ENCODE measurements around the gene SOX18. TPM values are rescaled to one million over a fixed set of nuclear protein-coding genes. Genes with fewer than 3 reads are reported as not detected.

The SOX18 gene
- total RNA-seq, 1 experiment from 2014 or later: 0.30 TPM

DNA sequence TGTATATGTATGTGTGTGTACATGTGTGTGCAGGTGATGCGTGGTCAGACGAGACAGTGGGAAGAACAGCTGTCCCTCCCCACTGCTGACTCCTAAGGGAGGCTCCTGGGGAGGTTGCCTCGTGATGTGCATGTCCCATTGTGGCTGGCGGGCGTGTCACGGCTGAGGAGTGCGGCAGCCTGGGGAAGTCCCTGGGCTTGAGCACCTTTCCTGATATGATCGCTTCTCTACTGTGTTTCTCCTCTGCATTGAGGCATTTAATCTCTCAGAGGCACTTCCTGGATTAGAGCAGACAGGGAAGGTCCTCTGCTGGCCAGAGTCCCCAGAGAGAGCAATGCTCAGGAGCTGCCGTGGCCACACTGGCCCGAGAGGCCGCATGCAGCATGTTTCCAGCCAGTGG is 46.5 kb upstream of the SOX18 start:
- Histone ChIP-seq H3K27me3 (replicated peaks; ENCODE audit: insufficient read depth, low read depth, low read length, poor library complexity) (peaks cover 2% of the 10 kb centered on the region), H3K4me3 (ENCODE audit: low read depth, low read length, poor library complexity, severe bottlenecking) (no peak overlapping the region), H3K27ac (ENCODE audit: low read depth, low read length, poor library complexity, severe bottlenecking) (no peak overlapping the region), H3K9me3 (ENCODE audit: low read depth, low read length, poor library complexity, severe bottlenecking) (no peaks in the 10 kb centered on the region), H3K4me1 (ENCODE audit: insufficient read depth, low read length, poor library complexity, severe bottlenecking) (no peaks in the 10 kb centered on the region), H3K36me3 (ENCODE audit: insufficient read depth, low read length, poor library complexity, severe bottlenecking) (no peaks in the 10 kb centered on the region)
- CTCF ChIA-PET: interaction anchor here (1.1 kb wide), 1 partner anchor 24 kb away, joined by 3 read pairs; no protein-coding TSS in a partner anchor
- POLR2A ChIA-PET (ENCODE audit: low non-redundant PET): no interaction called here
- intact Hi-C loops (cut with micrococcal nuclease; ENCODE audit: unreplicated experiment): no loop called here
- BruUV-seq (replicated peaks): no TSS peak
- TF ChIP-seq EZH2 (IDR thresholded peaks at IDR 0.05; ENCODE audit: borderline replicate concordance, low read depth, low read length, poor library complexity, severe bottlenecking): no peak
- TF ChIP-seq, protein P1, sequence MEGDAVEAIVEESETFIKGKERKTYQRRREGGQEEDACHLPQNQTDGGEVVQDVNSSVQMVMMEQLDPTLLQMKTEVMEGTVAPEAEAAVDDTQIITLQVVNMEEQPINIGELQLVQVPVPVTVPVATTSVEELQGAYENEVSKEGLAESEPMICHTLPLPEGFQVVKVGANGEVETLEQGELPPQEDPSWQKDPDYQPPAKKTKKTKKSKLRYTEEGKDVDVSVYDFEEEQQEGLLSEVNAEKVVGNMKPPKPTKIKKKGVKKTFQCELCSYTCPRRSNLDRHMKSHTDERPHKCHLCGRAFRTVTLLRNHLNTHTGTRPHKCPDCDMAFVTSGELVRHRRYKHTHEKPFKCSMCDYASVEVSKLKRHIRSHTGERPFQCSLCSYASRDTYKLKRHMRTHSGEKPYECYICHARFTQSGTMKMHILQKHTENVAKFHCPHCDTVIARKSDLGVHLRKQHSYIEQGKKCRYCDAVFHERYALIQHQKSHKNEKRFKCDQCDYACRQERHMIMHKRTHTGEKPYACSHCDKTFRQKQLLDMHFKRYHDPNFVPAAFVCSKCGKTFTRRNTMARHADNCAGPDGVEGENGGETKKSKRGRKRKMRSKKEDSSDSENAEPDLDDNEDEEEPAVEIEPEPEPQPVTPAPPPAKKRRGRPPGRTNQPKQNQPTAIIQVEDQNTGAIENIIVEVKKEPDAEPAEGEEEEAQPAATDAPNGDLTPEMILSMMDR (conservative IDR thresholded peaks at IDR 0.05; ENCODE audit: low read depth, low read length): no peak
- no peak for DNase-seq (ENCODE audit: low spot score)

DNA sequence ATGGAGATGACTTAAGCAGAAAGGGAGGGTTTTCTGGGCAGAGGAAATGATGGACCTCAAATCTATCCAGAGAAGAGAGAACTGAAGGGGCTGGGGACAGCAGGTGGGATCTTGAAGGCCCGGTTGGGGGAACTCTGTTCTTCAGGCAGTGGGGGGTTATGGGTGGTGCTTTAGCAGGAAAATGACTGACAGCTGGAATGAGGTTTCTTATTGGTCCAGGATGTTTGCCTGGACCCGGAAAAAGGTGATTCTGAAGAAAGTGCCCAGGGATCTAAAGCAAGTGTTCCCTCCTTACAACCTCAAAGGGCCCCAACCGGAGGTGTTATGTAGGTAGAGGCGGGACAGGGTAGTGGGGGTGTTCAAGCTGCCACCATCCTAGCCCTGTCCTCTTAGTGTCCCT is 46.0 kb upstream of the SOX18 start:
- no peaks in the 10 kb centered on the region for H3K4me1 ChIP-seq (ENCODE audit: insufficient read depth, low read length, poor library complexity, severe bottlenecking)
- BruUV-seq (replicated peaks): no TSS peak
- no peaks in the 10 kb centered on the region for H3K9me3 ChIP-seq (ENCODE audit: low read depth, low read length, poor library complexity, severe bottlenecking)
- no peak for TF ChIP-seq EZH2 (IDR thresholded peaks at IDR 0.05; ENCODE audit: borderline replicate concordance, low read depth, low read length, poor library complexity, severe bottlenecking)
- TF ChIP-seq, protein P1 (conservative IDR thresholded peaks at IDR 0.05; ENCODE audit: low read depth, low read length): no peak
- no peak for DNase-seq (ENCODE audit: low spot score)
- ChIA-PET POLR2A (ENCODE audit: low non-redundant PET) (no interaction called here), CTCF (no interaction called here)
- no peak overlapping the region for H3K27ac ChIP-seq (ENCODE audit: low read depth, low read length, poor library complexity, severe bottlenecking)
- intact Hi-C loops (cut with micrococcal nuclease; ENCODE audit: unreplicated experiment): no loop called here
- no peaks in the 10 kb centered on the region for H3K27me3 ChIP-seq (replicated peaks; ENCODE audit: insufficient read depth, low read depth, low read length, poor library complexity)
- H3K36me3 ChIP-seq (ENCODE audit: insufficient read depth, low read length, poor library complexity, severe bottlenecking): no peaks in the 10 kb centered on the region
- H3K4me3 ChIP-seq (ENCODE audit: low read depth, low read length, poor library complexity, severe bottlenecking): no peak overlapping the region

DNA sequence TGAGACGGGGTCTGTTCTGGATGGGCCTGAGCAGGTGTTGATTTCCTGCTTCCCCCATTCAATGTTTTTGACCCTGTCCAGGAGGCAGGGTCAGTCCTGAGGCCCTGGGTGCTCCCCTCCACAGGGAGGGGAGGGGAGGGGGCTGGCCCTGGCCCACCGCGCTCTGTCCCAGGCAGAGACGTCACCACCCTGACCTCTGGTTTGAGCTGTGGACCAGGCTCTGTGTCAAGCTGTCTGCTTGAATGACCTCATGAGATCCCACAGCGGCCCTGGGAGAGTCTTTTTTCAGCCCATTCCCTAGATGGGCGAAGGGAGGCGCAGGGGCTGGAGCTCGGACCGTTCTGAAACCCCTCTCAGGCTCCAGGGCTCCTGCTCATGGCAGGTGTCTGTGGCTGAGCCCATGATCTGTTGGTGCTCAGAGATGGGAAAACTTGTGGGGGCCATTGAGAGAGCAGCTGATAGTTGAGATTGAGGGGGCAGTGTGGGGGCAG is 43.6 kb upstream of the SOX18 start:
- no peak for TF ChIP-seq EZH2 (IDR thresholded peaks at IDR 0.05; ENCODE audit: borderline replicate concordance, low read depth, low read length, poor library complexity, severe bottlenecking)
- TF ChIP-seq, protein P1 (conservative IDR thresholded peaks at IDR 0.05; ENCODE audit: low read depth, low read length): no peak
- BruUV-seq (replicated peaks): no TSS peak
- no peak overlapping the region for H3K27ac ChIP-seq (ENCODE audit: low read depth, low read length, poor library complexity, severe bottlenecking)
- DNase-seq (ENCODE audit: low spot score): no peak
- intact Hi-C loops (cut with micrococcal nuclease; ENCODE audit: unreplicated experiment): no loop called here
- no peaks in the 10 kb centered on the region for H3K4me1 ChIP-seq (ENCODE audit: insufficient read depth, low read length, poor library complexity, severe bottlenecking)
- no peaks in the 10 kb centered on the region for H3K36me3 ChIP-seq (ENCODE audit: insufficient read depth, low read length, poor library complexity, severe bottlenecking)
- H3K27me3 ChIP-seq (replicated peaks; ENCODE audit: insufficient read depth, low read depth, low read length, poor library complexity): no peaks in the 10 kb centered on the region
- ChIA-PET POLR2A (ENCODE audit: low non-redundant PET) (no interaction called here), CTCF (no interaction called here)
- no peak overlapping the region for H3K4me3 ChIP-seq (ENCODE audit: low read depth, low read length, poor library complexity, severe bottlenecking)
- no peaks in the 10 kb centered on the region for H3K9me3 ChIP-seq (ENCODE audit: low read depth, low read length, poor library complexity, severe bottlenecking)
